Measurements from ENCODE around the gene FREM3.

FREM3 gene

GRCh38 chr4:143618811-143619210 lies 81.7 kb downstream of the FREM3 start:
- no peak for DNase-seq (ENCODE audit: low read depth)
- no peaks in the 10 kb centered on the region for H3K36me3 ChIP-seq (ENCODE audit: control insufficient read depth, insufficient read depth, low read length, severe bottlenecking)
- H3K4me1 ChIP-seq (ENCODE audit: control insufficient read depth, insufficient read depth, low read length): no peaks in the 10 kb centered on the region
- no peaks in the 10 kb centered on the region for H3K27me3 ChIP-seq (replicated peaks; ENCODE audit: control insufficient read depth, insufficient read depth, low read length)
- no peak overlapping the region for H3K9ac ChIP-seq (ENCODE audit: low read length)
- H3K9me3 ChIP-seq (ENCODE audit: control insufficient read depth, low read length): no peaks in the 10 kb centered on the region
- no peak overlapping the region for H3K4me3 ChIP-seq (ENCODE audit: low read length)

GRCh38 chr4:143617994-143618679 lies 82.3 kb downstream of the FREM3 start:
- Histone ChIP-seq H3K9me3 (ENCODE audit: control insufficient read depth, low read length) (no peaks in the 10 kb centered on the region), H3K9ac (ENCODE audit: low read length) (no peak overlapping the region), H3K36me3 (ENCODE audit: control insufficient read depth, insufficient read depth, low read length, severe bottlenecking) (no peaks in the 10 kb centered on the region), H3K27me3 (replicated peaks; ENCODE audit: control insufficient read depth, insufficient read depth, low read length) (no peaks in the 10 kb centered on the region), H3K4me1 (ENCODE audit: control insufficient read depth, insufficient read depth, low read length) (no peaks in the 10 kb centered on the region), H3K4me3 (ENCODE audit: low read length) (no peak overlapping the region)
- DNase-seq (ENCODE audit: low read depth): no peak

GRCh38 chr4:143616771-143617170 lies 83.7 kb downstream of the FREM3 start:
- Histone ChIP-seq H3K36me3 (ENCODE audit: control insufficient read depth, insufficient read depth, low read length, severe bottlenecking) (no peaks in the 10 kb centered on the region), H3K4me1 (ENCODE audit: control insufficient read depth, insufficient read depth, low read length) (no peaks in the 10 kb centered on the region), H3K9me3 (ENCODE audit: control insufficient read depth, low read length) (no peaks in the 10 kb centered on the region), H3K27me3 (replicated peaks; ENCODE audit: control insufficient read depth, insufficient read depth, low read length) (no peaks in the 10 kb centered on the region), H3K9ac (ENCODE audit: low read length) (no peak overlapping the region), H3K4me3 (ENCODE audit: low read length) (no peak overlapping the region)
- DNase-seq (ENCODE audit: low read depth): no peak

GRCh38 chr4:143609492-143609891 lies 91.0 kb downstream of the FREM3 start:
- Histone ChIP-seq H3K4me1 (ENCODE audit: control insufficient read depth, insufficient read depth, low read length) (no peaks in the 10 kb centered on the region), H3K27me3 (replicated peaks; ENCODE audit: control insufficient read depth, insufficient read depth, low read length) (no peaks in the 10 kb centered on the region), H3K9me3 (ENCODE audit: control insufficient read depth, low read length) (no peaks in the 10 kb centered on the region), H3K4me3 (ENCODE audit: low read length) (no peak overlapping the region), H3K36me3 (ENCODE audit: control insufficient read depth, insufficient read depth, low read length, severe bottlenecking) (no peaks in the 10 kb centered on the region), H3K9ac (ENCODE audit: low read length) (no peak overlapping the region)
- DNase-seq (ENCODE audit: low read depth): no peak

GRCh38 chr4:143606480-143606879 lies 94.0 kb downstream of the FREM3 start:
- H3K27me3 ChIP-seq (replicated peaks; ENCODE audit: control insufficient read depth, insufficient read depth, low read length): no peaks in the 10 kb centered on the region
- H3K9me3 ChIP-seq (ENCODE audit: control insufficient read depth, low read length): no peaks in the 10 kb centered on the region
- DNase-seq (ENCODE audit: low read depth): no peak
- no peak overlapping the region for H3K4me3 ChIP-seq (ENCODE audit: low read length)
- H3K9ac ChIP-seq (ENCODE audit: low read length): no peak overlapping the region
- no peaks in the 10 kb centered on the region for H3K36me3 ChIP-seq (ENCODE audit: control insufficient read depth, insufficient read depth, low read length, severe bottlenecking)
- H3K4me1 ChIP-seq (ENCODE audit: control insufficient read depth, insufficient read depth, low read length): peaks cover 6% of the 10 kb centered on the region

- Histone ChIP-seq H3K36me3 (ENCODE audit: control insufficient read depth, insufficient read depth, low read length, severe bottlenecking) (no peaks in the 10 kb centered on the region), H3K9ac (ENCODE audit: low read length) (no peak overlapping the region), H3K4me3 (ENCODE audit: low read length) (no peak overlapping the region), H3K27me3 (replicated peaks; ENCODE audit: control insufficient read depth, insufficient read depth, low read length) (no peaks in the 10 kb centered on the region), H3K4me1 (ENCODE audit: control insufficient read depth, insufficient read depth, low read length) (peaks cover 25% of the 10 kb centered on the region), H3K9me3 (ENCODE audit: control insufficient read depth, low read length) (no peaks in the 10 kb centered on the region)
- DNase-seq (ENCODE audit: low read depth): peak; percentile 55
These were observed 100.6 kb downstream of the FREM3 start for GRCh38 chr4:143599827-143600226.

GRCh38 chr4:143598816-143599215 lies 101.7 kb downstream of the FREM3 start:
- no peaks in the 10 kb centered on the region for H3K9me3 ChIP-seq (ENCODE audit: control insufficient read depth, low read length)
- H3K4me3 ChIP-seq (ENCODE audit: low read length): no peak overlapping the region
- DNase-seq (ENCODE audit: low read depth): no peak
- H3K27me3 ChIP-seq (replicated peaks; ENCODE audit: control insufficient read depth, insufficient read depth, low read length): no peaks in the 10 kb centered on the region
- no peak overlapping the region for H3K9ac ChIP-seq (ENCODE audit: low read length)
- H3K4me1 ChIP-seq (ENCODE audit: control insufficient read depth, insufficient read depth, low read length): peaks cover 25% of the 10 kb centered on the region
- no peaks in the 10 kb centered on the region for H3K36me3 ChIP-seq (ENCODE audit: control insufficient read depth, insufficient read depth, low read length, severe bottlenecking)

GRCh38 chr4:143597276-143597675 lies 103.2 kb downstream of the FREM3 start:
- no peaks in the 10 kb centered on the region for H3K27me3 ChIP-seq (replicated peaks; ENCODE audit: control insufficient read depth, insufficient read depth, low read length)
- H3K9me3 ChIP-seq (ENCODE audit: control insufficient read depth, low read length): no peaks in the 10 kb centered on the region

GRCh38 chr4:143587703-143588102 lies 112.8 kb downstream of the FREM3 start:
- Histone ChIP-seq H3K36me3 (ENCODE audit: control insufficient read depth, insufficient read depth, low read length, severe bottlenecking) (no peaks in the 10 kb centered on the region), H3K4me3 (ENCODE audit: low read length) (no peak overlapping the region), H3K9me3 (ENCODE audit: control insufficient read depth, low read length) (peaks cover 19% of the 10 kb centered on the region), H3K9ac (ENCODE audit: low read length) (no peak overlapping the region), H3K4me1 (ENCODE audit: control insufficient read depth, insufficient read depth, low read length) (no peaks in the 10 kb centered on the region), H3K27me3 (replicated peaks; ENCODE audit: control insufficient read depth, insufficient read depth, low read length) (no peaks in the 10 kb centered on the region)
- DNase-seq (ENCODE audit: low read depth): peak; percentile 23

More at GRCh38 chr4:143597276-143597675, 103.2 kb downstream of the FREM3 start:
- no peak for DNase-seq (ENCODE audit: low read depth)
- Histone ChIP-seq H3K9ac (ENCODE audit: low read length) (no peak overlapping the region), H3K4me1 (ENCODE audit: control insufficient read depth, insufficient read depth, low read length) (peaks cover 19% of the 10 kb centered on the region), H3K4me3 (ENCODE audit: low read length) (no peak overlapping the region), H3K36me3 (ENCODE audit: control insufficient read depth, insufficient read depth, low read length, severe bottlenecking) (no peaks in the 10 kb centered on the region)

GRCh38 chr4:143586080-143586479 lies 114.4 kb downstream of the FREM3 start:
- Histone ChIP-seq H3K9me3 (ENCODE audit: control insufficient read depth, low read length) (peaks cover 19% of the 10 kb centered on the region), H3K9ac (ENCODE audit: low read length) (no peak overlapping the region), H3K4me1 (ENCODE audit: control insufficient read depth, insufficient read depth, low read length) (no peaks in the 10 kb centered on the region), H3K36me3 (ENCODE audit: control insufficient read depth, insufficient read depth, low read length, severe bottlenecking) (no peaks in the 10 kb centered on the region), H3K4me3 (ENCODE audit: low read length) (no peak overlapping the region), H3K27me3 (replicated peaks; ENCODE audit: control insufficient read depth, insufficient read depth, low read length) (no peaks in the 10 kb centered on the region)
- DNase-seq (ENCODE audit: low read depth): peak; percentile 81

- H3K36me3 ChIP-seq (ENCODE audit: control insufficient read depth, insufficient read depth, low read length, severe bottlenecking): no peaks in the 10 kb centered on the region
- peaks cover 19% of the 10 kb centered on the region for H3K9me3 ChIP-seq (ENCODE audit: control insufficient read depth, low read length)
- H3K9ac ChIP-seq (ENCODE audit: low read length): no peak overlapping the region
- DNase-seq (ENCODE audit: low read depth): no peak
- no peak overlapping the region for H3K4me3 ChIP-seq (ENCODE audit: low read length)
- no peaks in the 10 kb centered on the region for H3K27me3 ChIP-seq (replicated peaks; ENCODE audit: control insufficient read depth, insufficient read depth, low read length)
- H3K4me1 ChIP-seq (ENCODE audit: control insufficient read depth, insufficient read depth, low read length): no peaks in the 10 kb centered on the region
These were observed 114.9 kb downstream of the FREM3 start for GRCh38 chr4:143585548-143585947.

All from adipocyte (in vitro differentiated cells).